Measurements from ENCODE around the gene DNAJB9.

DNA sequence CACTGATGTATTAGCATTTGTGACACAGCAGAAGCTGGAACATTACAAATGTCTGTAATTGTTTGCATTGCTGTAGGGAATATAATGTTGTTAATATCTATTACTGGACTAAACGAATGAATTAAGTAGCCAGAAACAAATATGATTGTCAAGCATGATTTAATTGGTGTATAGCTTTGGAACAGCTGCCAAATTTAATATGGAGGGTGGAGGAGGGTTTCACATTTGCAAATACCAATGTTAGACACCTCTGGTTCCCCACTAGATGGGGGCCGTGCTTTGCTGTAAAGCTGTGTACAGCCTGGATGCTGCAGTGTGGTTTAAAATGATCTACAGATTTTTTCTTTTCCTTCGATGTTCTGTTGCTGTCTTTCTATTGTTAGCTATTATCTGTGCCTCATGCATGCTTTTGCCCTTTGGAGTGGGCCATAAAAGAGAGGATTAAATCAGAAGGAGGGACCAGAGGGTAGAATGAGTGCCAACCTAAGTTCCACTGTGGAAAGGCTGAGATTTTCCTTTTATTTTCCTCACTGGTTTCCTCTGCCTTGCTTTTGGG, 23.1 kb downstream of the DNAJB9 start:
- TF ChIP-seq, protein P1, sequence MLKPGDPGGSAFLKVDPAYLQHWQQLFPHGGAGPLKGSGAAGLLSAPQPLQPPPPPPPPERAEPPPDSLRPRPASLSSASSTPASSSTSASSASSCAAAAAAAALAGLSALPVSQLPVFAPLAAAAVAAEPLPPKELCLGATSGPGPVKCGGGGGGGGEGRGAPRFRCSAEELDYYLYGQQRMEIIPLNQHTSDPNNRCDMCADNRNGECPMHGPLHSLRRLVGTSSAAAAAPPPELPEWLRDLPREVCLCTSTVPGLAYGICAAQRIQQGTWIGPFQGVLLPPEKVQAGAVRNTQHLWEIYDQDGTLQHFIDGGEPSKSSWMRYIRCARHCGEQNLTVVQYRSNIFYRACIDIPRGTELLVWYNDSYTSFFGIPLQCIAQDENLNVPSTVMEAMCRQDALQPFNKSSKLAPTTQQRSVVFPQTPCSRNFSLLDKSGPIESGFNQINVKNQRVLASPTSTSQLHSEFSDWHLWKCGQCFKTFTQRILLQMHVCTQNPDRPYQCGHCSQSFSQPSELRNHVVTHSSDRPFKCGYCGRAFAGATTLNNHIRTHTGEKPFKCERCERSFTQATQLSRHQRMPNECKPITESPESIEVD (tag by site-specific recombination; IDR thresholded peaks at IDR 0.05) = no peak
- TF ChIP-seq ZBTB1 (tag by site-specific recombination; IDR thresholded peaks at IDR 0.05) (no peak), ZNF785 (tag by site-specific recombination; IDR thresholded peaks at IDR 0.05) (no peak)
